HepG2 (cell line): ENCODE data around the gene APBA3. TPM values are rescaled to one million over a fixed set of nuclear protein-coding genes. Genes with fewer than 3 reads are reported as not detected.
A peak's percentile ranks its signal among the peaks of the same experiment; 100 is the strongest.

Source experiments
- ATAC-seq: fragments of 200-7000 bp; cut with Tn5 transposase; 3 replicates; pipeline ENCODE4 v1.9.1; 2020; ENCODE audit warnings: mild to moderate bottlenecking, moderate library complexity
- BruUV-seq: library from RNA; stranded (reverse); fragments of 400-500 nt; replicated peaks from 2 replicates; lab custom pipeline; 2021; lab: Mats Ljungman, UMichigan
- CTCF ChIA-PET: fragments of 300-600 bp; formaldehyde crosslinking; extraction: SDS; loops from one replicate; lab custom pipeline; 2021; ENCODE audit warnings: low total read pairs, inconsistent platforms, low intra/inter-chr PET ratio; lab: Yijun Ruan, JAX
- POLR2A ChIA-PET: fragments of 350-600 bp; sonication (Branson Sonifier 250); formaldehyde crosslinking; loops from one replicate; lab custom pipeline; 2020; ENCODE audit warnings: antibody characterized with exemption, inconsistent platforms; lab: Yijun Ruan, JAX
- DNase-seq: peaks from one replicate; pipeline ENCODE4 v3.0.0-alpha.2; 2015; ENCODE audit warnings: low spot score
- FAIRE-seq: peaks from 3 replicates; lab custom pipeline; 2011; peaks lifted over from hg19 to GRCh38; lab: Jason Lieb, UNC
- H2AFZ ChIP-seq: one replicate; pipeline ENCODE4 v1.6.1; 2011; ENCODE audit warnings: low read length, inconsistent platforms
- H3K27ac ChIP-seq: fragments of 300-600 bp; 3 replicates; pipeline ENCODE4 v1.8.0; 2011; ENCODE audit warnings: mixed run types, mild to moderate bottlenecking, mixed read lengths, low read length, inconsistent platforms; ENCODE audit not compliant: insufficient read depth; ENCODE audit errors: extremely low read length
- H3K27me3 ChIP-seq, 2 experiments: fragments of 200-600 bp in 1 of 2; 2 replicates in 1 of 2; 3 replicates in 1 of 2; pipeline versions ENCODE4 v1.6.0 to v1.8.0; 2011; ENCODE audit warnings: low read length in 2 of 2, mild to moderate bottlenecking in 2 of 2, moderate library complexity in 2 of 2, inconsistent platforms in 1 of 2; ENCODE audit not compliant: insufficient read depth in 2 of 2, control insufficient read depth in 1 of 2
- H3K36me3 ChIP-seq, 2 experiments: fragments of 200-600 bp in 1 of 2; replicated peaks in 1 of 2; 2 replicates in 1 of 2; 3 replicates in 1 of 2; pipeline versions ENCODE4 v1.5.1 to v1.8.0; 2011; ENCODE audit warnings: low read length in 2 of 2, inconsistent platforms in 1 of 2; ENCODE audit not compliant: insufficient read depth in 2 of 2, control insufficient read depth in 1 of 2
- H3K4me1 ChIP-seq: 2 replicates; pipeline ENCODE4 v1.5.1; 2012; ENCODE audit warnings: low read length, inconsistent platforms; ENCODE audit not compliant: insufficient read depth
- H3K4me2 ChIP-seq: 2 replicates; pipeline ENCODE4 v1.6.0; 2011; ENCODE audit warnings: low read depth, low read length, inconsistent platforms
- H3K4me3 ChIP-seq, 3 experiments: fragments of 200-600 bp in 1 of 3; sonication (generic), shearing (Covaris generic) in 1 of 3; replicated peaks in 1 of 3; 2 replicates each; pipeline ENCODE4 v1.5.1; 2011 to 2016; ENCODE audit warnings: low read length in 3 of 3, inconsistent platforms in 2 of 3, low read depth in 2 of 3, mild to moderate bottlenecking in 2 of 3, control low read depth in 1 of 3, mixed read lengths in 1 of 3; ENCODE audit not compliant: insufficient read depth in 1 of 3
- H3K79me2 ChIP-seq: one replicate; pipeline ENCODE4 v1.6.1; 2011; ENCODE audit warnings: low read length, inconsistent platforms; ENCODE audit not compliant: insufficient read depth
- H3K9ac ChIP-seq: 2 replicates; pipeline ENCODE4 v1.6.0; 2011; ENCODE audit warnings: mild to moderate bottlenecking, low read depth, low read length, inconsistent platforms; ENCODE audit not compliant: insufficient read depth
- H3K9me3 ChIP-seq: 2 replicates; pipeline ENCODE4 v1.5.1; 2012; ENCODE audit warnings: mild to moderate bottlenecking, low read length
- H4K20me1 ChIP-seq: 2 replicates; pipeline ENCODE4 v1.6.0; 2011; ENCODE audit warnings: inconsistent platforms, mild to moderate bottlenecking, low read length, moderate library complexity; ENCODE audit not compliant: insufficient read depth
- JARID2 ChIP-seq: sonication (generic); formaldehyde crosslinking; IDR thresholded peaks from 2 replicates; pipeline ENCODE4 v1.8.1; 2023; ENCODE audit warnings: missing genetic modification reagents, inconsistent platforms; ENCODE audit not compliant: insufficient replicate concordance
- KLF15 ChIP-seq: sonication (generic); formaldehyde crosslinking; IDR thresholded peaks from 2 replicates; pipeline ENCODE4 v1.8.1; 2023; ENCODE audit warnings: borderline replicate concordance, mild to moderate bottlenecking, inconsistent platforms, missing genetic modification reagents, mixed read lengths
- NFE2L1 ChIP-seq: sonication (generic); formaldehyde crosslinking; IDR thresholded peaks from 2 replicates; pipeline ENCODE4 v1.4.0; 2020; ENCODE audit warnings: missing genetic modification reagents, mild to moderate bottlenecking, borderline replicate concordance
- PCBP1 ChIP-seq: fragments of 200-400 bp; formaldehyde crosslinking; IDR thresholded peaks from 2 replicates; pipeline ENCODE4 v1.6.1; 2017; ENCODE audit warnings: mild to moderate bottlenecking, low read depth, low read length, borderline replicate concordance
- ZBTB7B ChIP-seq: sonication (generic); formaldehyde crosslinking; IDR thresholded peaks from 2 replicates; pipeline ENCODE4 v1.4.0; 2020; ENCODE audit warnings: missing genetic modification reagents
- ZNF550 ChIP-seq: sonication (generic); formaldehyde crosslinking; IDR thresholded peaks from 2 replicates; pipeline ENCODE4 v1.4.0; 2020; ENCODE audit warnings: mild to moderate bottlenecking, missing genetic modification reagents, borderline replicate concordance
- ZNF768 ChIP-seq: sonication (generic); formaldehyde crosslinking; IDR thresholded peaks from 2 replicates; pipeline ENCODE4 v1.4.0; 2020; ENCODE audit warnings: missing genetic modification reagents
- ZNF775 ChIP-seq: sonication (generic); formaldehyde crosslinking; IDR thresholded peaks from 2 replicates; pipeline ENCODE4 v1.4.0; 2020; ENCODE audit warnings: missing genetic modification reagents, mild to moderate bottlenecking, moderate library complexity, borderline replicate concordance
- WGBS: methylation state at CpG from one replicate; pipeline ENCODE4 v1.1.6; 2017; ENCODE audit warnings: low lambda C conversion rate; 5-methylcytosine and 5-hydroxymethylcytosine counted together
- in situ Hi-C: cut with HindIII; loops from 2 replicates; pipeline ENCODE4 v1.10.0; 2017; ENCODE audit warnings: low pct_unique_long_range_greater_than_20kb; ENCODE audit not compliant: extremely low pct_ligation_motif_present
- intact Hi-C: fragments of 100-400 bp; cut with micrococcal nuclease; formaldehyde crosslinking; loops from one replicate; pipeline ENCODE4 v1.10.0; 2022; ENCODE audit not compliant: unreplicated experiment
- polyA plus RNA-seq, 8 experiments: library from polyadenylated mRNA; depleted of rRNA in 3 of 8; stranded (reverse) in 7 of 8; unstranded in 1 of 8; fragments of >200 nt; fragmentation: Illumina TruSeq in 4 of 8; extraction: Trizol in 4 of 8; gene quantifications; 2 replicates each; pipeline versions ENCODE4 v1.2.1 to v1.2.3, GENCODE V29; 2011 to 2016; ENCODE audit warnings: low read depth in 4 of 8, missing spikeins in 1 of 8, mixed read lengths in 1 of 8; ENCODE audit not compliant: insufficient read depth in 1 of 8
- total RNA-seq, 5 experiments: library from RNA; depleted of rRNA; stranded (reverse); fragments of >200 nt; fragmentation: Illumina TruSeq; extraction: Trizol; gene quantifications; 2 replicates each; pipeline ENCODE4 v1.2.3, GENCODE V29; 2016; ENCODE audit warnings: low read depth in 1 of 5
- TF ChIP-seq, protein P1 (sequence below): sonication (generic); formaldehyde crosslinking; IDR thresholded peaks from 2 replicates; pipeline ENCODE4 v1.4.0; 2020; ENCODE audit warnings: low read depth, missing genetic modification reagents

APBA3 gene
- total and polyA plus RNA-seq, 2 of the 13 experiments (the other 11 are each of a cell fraction or from before 2014, with no cell fraction given), result 14.2 to 14.3 TPM

DNA sequence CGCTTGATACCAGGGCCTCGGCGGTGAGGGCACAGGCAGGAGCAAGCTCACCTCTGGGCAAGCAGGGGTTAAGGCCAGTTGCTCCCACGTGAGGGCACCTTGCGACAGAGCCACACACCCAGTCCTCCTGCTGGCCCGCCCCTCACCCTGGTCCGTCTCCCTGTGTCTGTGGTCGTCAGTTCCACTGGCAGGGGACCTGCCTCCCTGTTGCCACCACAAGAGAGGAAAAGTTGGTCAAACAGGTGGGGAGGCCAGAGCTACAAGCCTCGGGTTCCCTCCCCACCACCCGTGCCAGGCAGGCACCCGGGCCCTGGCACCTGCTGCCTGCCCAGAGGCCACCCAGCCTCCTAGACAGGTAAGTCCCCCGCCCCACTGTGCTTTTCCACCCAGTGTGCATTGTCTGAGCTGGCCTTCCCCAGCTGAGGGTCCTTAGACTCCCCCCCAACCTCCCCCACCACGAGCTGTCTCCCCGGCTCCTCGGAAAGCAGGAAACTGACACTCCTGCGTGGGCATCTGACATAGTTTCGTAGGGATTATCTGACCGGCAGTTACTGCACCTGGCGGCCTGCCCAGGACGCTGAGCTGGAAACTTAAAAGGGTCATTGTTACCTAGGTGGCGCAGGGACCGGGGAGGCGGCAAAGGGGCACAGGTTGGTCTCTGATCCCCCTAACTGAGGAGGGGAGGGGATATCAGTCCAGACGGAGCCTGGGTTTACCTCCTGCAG, 53.1 kb downstream of the APBA3 start, which contains the start of gene TJP3 (continued):
- TF ChIP-seq, protein P1, sequence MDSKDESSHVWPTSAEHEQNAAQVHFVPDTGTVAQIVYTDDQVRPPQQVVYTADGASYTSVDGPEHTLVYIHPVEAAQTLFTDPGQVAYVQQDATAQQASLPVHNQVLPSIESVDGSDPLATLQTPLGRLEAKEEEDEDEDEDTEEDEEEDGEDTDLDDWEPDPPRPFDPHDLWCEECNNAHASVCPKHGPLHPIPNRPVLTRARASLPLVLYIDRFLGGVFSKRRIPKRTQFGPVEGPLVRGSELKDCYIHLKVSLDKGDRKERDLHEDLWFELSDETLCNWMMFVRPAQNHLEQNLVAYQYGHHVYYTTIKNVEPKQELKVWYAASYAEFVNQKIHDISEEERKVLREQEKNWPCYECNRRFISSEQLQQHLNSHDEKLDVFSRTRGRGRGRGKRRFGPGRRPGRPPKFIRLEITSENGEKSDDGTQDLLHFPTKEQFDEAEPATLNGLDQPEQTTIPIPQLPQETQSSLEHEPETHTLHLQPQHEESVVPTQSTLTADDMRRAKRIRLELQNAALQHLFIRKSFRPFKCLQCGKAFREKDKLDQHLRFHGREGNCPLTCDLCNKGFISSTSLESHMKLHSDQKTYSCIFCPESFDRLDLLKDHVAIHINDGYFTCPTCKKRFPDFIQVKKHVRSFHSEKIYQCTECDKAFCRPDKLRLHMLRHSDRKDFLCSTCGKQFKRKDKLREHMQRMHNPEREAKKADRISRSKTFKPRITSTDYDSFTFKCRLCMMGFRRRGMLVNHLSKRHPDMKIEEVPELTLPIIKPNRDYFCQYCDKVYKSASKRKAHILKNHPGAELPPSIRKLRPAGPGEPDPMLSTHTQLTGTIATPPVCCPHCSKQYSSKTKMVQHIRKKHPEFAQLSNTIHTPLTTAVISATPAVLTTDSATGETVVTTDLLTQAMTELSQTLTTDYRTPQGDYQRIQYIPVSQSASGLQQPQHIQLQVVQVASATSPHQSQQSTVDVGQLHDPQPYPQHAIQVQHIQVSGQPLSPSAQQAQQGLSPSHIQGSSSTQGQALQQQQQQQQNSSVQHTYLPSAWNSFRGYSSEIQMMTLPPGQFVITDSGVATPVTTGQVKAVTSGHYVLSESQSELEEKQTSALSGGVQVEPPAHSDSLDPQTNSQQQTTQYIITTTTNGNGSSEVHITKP (CRISPR knock-in tag), result no peak
- TF ChIP-seq ZNF775 (CRISPR knock-in tag) (no peak), KLF15 (CRISPR knock-in tag) (no peak)

DNA sequence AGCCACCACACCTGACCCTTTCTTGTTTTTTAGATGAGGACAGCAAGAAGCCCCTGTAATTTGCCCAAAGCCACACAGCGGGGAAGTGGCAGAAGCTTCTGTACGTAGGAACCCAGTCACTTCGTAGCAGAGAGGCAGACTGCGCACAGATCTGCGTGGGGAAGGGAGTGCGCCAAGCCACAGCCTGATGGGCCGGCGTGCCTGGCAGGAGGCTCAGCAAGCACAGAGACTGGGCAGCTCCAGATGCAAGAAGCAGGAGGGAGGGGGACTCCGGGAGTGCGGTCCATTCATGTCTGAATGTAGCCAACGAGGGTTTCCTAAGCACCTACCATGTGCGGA, 53.7 kb downstream of the APBA3 start:
- BruUV-seq, result no TSS peak
- ChIA-PET POLR2A (interaction anchor here (1.1 to 1.7 kb wide), 4 partner anchors 11 to 55 kb away, joined by 3 to 12 read pairs (median 5); partner anchors contain the start of gene MRPL54), CTCF (no interaction called here)
- peak overlapping the region in 2 of 3 experiments; percentile 61 to 77; a peak in 2 of 6 replicates for H3K4me3 ChIP-seq
- in situ Hi-C loops, result loop anchor here (5.0 kb wide), 1 partner anchor 46 kb away; no protein-coding TSS in a partner anchor
- no peaks in the 10 kb centered on the region for H3K27me3 ChIP-seq
- no peak for FAIRE-seq
- no peak; the same call in 2 of the 3 replicates for ATAC-seq
- H2AFZ ChIP-seq, result no peak overlapping the region
- H4K20me1 ChIP-seq, result no peaks in the 10 kb centered on the region
- WGBS, result 58% methylated on average over 5 of the region's 12 CpGs
- DNase-seq, result no peak
- H3K4me1 ChIP-seq, result peaks cover 55% of the 10 kb centered on the region
- intact Hi-C loops, result loop anchor here (10.0 kb wide), 1 partner anchor 57 kb away; the partner anchor contains the start of genes APBA3 and MRPL54
- H3K79me2 ChIP-seq, result no peaks in the 10 kb centered on the region
- H3K27ac ChIP-seq, result peak overlapping the region; percentile 85
- no peaks in the 10 kb centered on the region for H3K9me3 ChIP-seq
- H3K9ac ChIP-seq, result peak overlapping the region; percentile 72; the same call in 1 of the 2 replicates
- H3K36me3 ChIP-seq, result no peaks in the 10 kb centered on the region
- H3K4me2 ChIP-seq, result peak overlapping the region; percentile 98
- TF ChIP-seq JARID2 (CRISPR knock-in tag), result no peak
- 0 out of 2 replicates have a peak, but pooled peaks have one; percentile 26 for TF ChIP-seq PCBP1
- TF ChIP-seq ZBTB7B, result no peak
- 0 out of 2 replicates have a peak, but pooled peaks have one; percentile 54 for TF ChIP-seq NFE2L1 (CRISPR knock-in tag)
- peak; percentile 60; the same call in 1 of the 2 replicates for TF ChIP-seq ZNF768 (CRISPR knock-in tag)
- 0 out of 2 replicates have a peak, but pooled peaks have one; percentile 31 for TF ChIP-seq ZNF550 (CRISPR knock-in tag)
